ENCODE data around the gene OXNAD1. TPM values are rescaled to one million over a fixed set of nuclear protein-coding genes. Genes with fewer than 3 reads are reported as not detected.

Gene OXNAD1
- total RNA-seq, 1 donor, result 9.5 TPM

DNA sequence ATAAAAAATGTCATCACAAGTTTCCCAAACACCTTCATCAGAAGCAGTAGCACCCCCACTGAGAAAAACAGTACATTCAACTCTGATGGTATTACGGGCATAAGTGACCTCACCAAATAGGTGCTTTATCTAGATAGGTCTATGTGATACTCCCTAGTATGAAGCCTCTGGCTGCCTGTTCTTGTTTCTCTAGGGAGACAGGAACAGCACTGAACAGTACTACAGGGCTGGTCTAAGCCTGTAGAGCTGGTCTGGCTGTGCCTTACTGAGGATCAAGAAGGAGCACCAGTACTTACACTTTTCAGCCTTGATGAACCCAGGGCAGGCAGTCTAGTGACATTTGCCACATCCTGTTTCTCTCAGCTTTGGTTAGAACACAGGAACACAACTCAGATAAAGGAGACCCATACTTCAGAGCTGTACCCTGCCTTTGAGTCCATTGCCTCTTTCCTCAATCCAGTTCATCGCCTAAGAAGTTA lies 35.9 kb downstream of the OXNAD1 start:
- TF ChIP-seq, protein P1, sequence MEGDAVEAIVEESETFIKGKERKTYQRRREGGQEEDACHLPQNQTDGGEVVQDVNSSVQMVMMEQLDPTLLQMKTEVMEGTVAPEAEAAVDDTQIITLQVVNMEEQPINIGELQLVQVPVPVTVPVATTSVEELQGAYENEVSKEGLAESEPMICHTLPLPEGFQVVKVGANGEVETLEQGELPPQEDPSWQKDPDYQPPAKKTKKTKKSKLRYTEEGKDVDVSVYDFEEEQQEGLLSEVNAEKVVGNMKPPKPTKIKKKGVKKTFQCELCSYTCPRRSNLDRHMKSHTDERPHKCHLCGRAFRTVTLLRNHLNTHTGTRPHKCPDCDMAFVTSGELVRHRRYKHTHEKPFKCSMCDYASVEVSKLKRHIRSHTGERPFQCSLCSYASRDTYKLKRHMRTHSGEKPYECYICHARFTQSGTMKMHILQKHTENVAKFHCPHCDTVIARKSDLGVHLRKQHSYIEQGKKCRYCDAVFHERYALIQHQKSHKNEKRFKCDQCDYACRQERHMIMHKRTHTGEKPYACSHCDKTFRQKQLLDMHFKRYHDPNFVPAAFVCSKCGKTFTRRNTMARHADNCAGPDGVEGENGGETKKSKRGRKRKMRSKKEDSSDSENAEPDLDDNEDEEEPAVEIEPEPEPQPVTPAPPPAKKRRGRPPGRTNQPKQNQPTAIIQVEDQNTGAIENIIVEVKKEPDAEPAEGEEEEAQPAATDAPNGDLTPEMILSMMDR (IDR thresholded peaks at IDR 0.05; ENCODE audit: insufficient read depth, low read depth, low read length), result no peak
- DNase-seq (ENCODE audit: low read depth), result no peak
- H3K4me3 ChIP-seq (ENCODE audit: low read depth, low read length), result no peak overlapping the region

- no peak for DNase-seq (ENCODE audit: low read depth)
- TF ChIP-seq, protein P1 (IDR thresholded peaks at IDR 0.05; ENCODE audit: insufficient read depth, low read depth, low read length), result no peak
- H3K4me3 ChIP-seq (ENCODE audit: low read depth, low read length), result no peak overlapping the region
Measured at GRCh38 chr3:16301507-16301906, 36.5 kb downstream of the OXNAD1 start.

- DNase-seq (ENCODE audit: low read depth), result no peak
- TF ChIP-seq, protein P1 (IDR thresholded peaks at IDR 0.05; ENCODE audit: insufficient read depth, low read depth, low read length), result no peak
- H3K4me3 ChIP-seq (ENCODE audit: low read depth, low read length), result no peak overlapping the region
Measured at GRCh38 chr3:16302082-16302631, 37.1 kb downstream of the OXNAD1 start.

DNA sequence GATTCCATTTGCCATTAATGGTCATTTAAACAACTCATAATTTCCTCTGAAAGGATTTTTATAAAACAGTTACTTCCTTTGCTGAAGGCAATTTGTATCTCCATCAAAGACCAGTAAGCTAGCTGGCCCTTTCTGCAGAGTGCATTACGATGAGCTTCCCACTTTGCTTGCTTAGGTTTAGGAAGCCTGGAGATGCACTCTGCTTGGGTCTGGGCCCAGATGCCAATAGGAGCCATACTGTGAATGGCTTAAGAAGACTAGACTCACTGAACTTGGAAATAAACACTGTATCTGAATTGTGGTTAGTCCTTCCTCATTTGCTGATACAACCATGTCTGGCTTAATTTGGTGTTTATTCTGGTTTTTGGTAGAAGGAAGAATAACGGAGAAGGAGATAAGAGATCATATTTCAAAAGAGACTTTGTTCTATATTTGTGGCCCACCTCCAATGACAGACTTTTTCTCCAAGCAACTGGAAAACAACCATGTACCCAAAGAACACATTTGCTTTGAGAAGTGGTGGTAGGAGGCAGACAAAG lies 38.1 kb downstream of the OXNAD1 start:
- TF ChIP-seq, protein P1 (IDR thresholded peaks at IDR 0.05; ENCODE audit: insufficient read depth, low read depth, low read length), result no peak
- DNase-seq (ENCODE audit: low read depth), result no peak
- no peak overlapping the region for H3K4me3 ChIP-seq (ENCODE audit: low read depth, low read length)

- H3K4me3 ChIP-seq (ENCODE audit: low read depth, low read length), result no peak overlapping the region
- TF ChIP-seq, protein P1 (IDR thresholded peaks at IDR 0.05; ENCODE audit: insufficient read depth, low read depth, low read length), result no peak
- DNase-seq (ENCODE audit: low read depth), result no peak
Measured at GRCh38 chr3:16304061-16305010, 39.3 kb downstream of the OXNAD1 start.

DNA sequence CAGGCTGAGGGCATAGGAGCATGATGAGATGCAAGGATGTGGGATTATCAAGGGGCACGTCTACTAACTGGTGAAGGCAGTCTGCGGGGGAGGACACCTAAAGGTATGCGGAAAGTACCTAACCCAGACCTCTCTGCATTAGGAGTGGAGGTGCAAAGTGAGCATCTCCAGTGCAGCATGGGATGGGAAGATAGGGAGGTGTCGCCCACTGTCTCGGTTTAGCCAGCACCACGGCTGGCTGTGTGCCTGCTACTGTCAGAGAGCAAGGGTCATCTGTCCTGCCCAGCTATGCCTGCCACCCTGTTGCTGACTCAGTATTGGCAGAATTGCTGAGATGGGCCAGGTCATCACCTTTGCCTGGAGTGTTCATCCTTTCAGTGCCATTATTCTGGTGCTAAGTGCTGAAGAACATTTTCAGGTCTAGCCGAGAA lies 40.1 kb downstream of the OXNAD1 start:
- TF ChIP-seq, protein P1 (IDR thresholded peaks at IDR 0.05; ENCODE audit: insufficient read depth, low read depth, low read length), result no peak
- H3K4me3 ChIP-seq (ENCODE audit: low read depth, low read length), result no peak overlapping the region
- DNase-seq (ENCODE audit: low read depth), result no peak
